Cardiac fibroblast (primary cell): Measurements from ENCODE around the gene ST6GALNAC3.
A peak's percentile ranks its signal among the peaks of the same experiment; 100 is the strongest.

Experiments
- DNase-seq, 2 donors: peaks; one replicate each; pipeline versions ENCODE4 v3.0.0 to v3.0.0-alpha.2; 2010; ENCODE audit warnings: low read depth in 2 of 2
- H3K4me3 ChIP-seq, 2 donors: replicated peaks in 1 of 2; 1 replicate in 1 of 2; 2 replicates in 1 of 2; pipeline ENCODE4 v1.5.1; 2011; ENCODE audit warnings: low read depth in 2 of 2, low read length in 2 of 2, mild to moderate bottlenecking in 2 of 2, moderate library complexity in 1 of 2
- CTCF ChIP-seq: IDR thresholded peaks from one replicate; pipeline ENCODE4 v1.5.1; 2011; ENCODE audit warnings: low read depth, mild to moderate bottlenecking, low read length, inconsistent platforms

The ST6GALNAC3 gene

GRCh38 chr1:76425201-76426145 is 350.9 kb downstream of the ST6GALNAC3 start:
- no peak for TF ChIP-seq CTCF
- peak; percentile 69 to 79 for DNase-seq
- H3K4me3 ChIP-seq: no peak overlapping the region

- H3K4me3 ChIP-seq: no peak overlapping the region
- peak; percentile 6 to 38 for DNase-seq
- TF ChIP-seq CTCF: no peak
These were observed 352.1 kb downstream of the ST6GALNAC3 start for GRCh38 chr1:76426606-76427005.

DNA sequence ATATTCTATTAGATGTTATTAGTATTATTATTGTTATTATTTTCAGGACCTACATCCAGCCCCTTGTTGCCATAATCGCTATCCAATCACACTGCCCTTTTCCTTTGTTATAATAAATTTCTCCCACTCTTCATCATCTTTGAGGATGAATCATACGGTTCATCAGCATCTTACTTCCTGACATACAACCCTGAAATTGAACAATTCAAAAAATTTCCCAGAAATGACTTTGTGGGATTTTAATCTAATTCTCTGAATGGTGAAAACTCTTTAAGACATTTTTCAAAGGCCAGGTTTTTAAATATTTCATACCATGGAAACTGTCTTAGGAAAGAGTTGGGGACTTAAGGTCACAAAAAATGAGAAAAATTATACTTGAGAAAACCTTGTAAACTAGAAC is 353.5 kb downstream of the ST6GALNAC3 start:
- DNase-seq: peak; percentile 7 to 16
- no peak overlapping the region for H3K4me3 ChIP-seq
- TF ChIP-seq CTCF: no peak

DNA sequence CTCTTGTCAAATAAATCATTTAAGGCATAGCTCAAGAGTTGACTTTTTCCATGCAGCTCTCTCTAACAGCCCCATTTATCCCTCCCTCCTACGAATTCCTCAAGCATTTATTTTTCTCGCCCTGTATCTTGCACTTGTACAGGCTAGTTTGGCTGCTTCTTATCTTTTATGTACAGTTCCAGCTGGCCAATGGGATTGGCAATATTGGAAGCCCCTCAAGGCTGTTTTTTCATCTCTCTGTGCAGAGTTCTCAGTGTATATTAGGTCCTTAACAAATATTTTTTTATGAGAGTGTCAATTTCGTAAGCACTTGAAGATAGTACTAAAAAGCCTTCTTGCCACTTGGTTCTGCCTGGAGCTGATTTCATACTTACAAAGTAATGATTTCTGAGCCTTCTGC is 356.0 kb downstream of the ST6GALNAC3 start:
- peak in 1 of 2 donors; percentile 4 for DNase-seq
- TF ChIP-seq CTCF: no peak
- no peak overlapping the region for H3K4me3 ChIP-seq

GRCh38 chr1:76433526-76433925 is 359.0 kb downstream of the ST6GALNAC3 start:
- TF ChIP-seq CTCF: no peak
- DNase-seq: peak; percentile 8 to 16

GRCh38 chr1:76443217-76443616 is 368.7 kb downstream of the ST6GALNAC3 start:
- TF ChIP-seq CTCF: no peak
- DNase-seq: no peak
- H3K4me3 ChIP-seq: no peak overlapping the region

More at GRCh38 chr1:76433526-76433925, 359.0 kb downstream of the ST6GALNAC3 start:
- H3K4me3 ChIP-seq: no peak overlapping the region

DNA sequence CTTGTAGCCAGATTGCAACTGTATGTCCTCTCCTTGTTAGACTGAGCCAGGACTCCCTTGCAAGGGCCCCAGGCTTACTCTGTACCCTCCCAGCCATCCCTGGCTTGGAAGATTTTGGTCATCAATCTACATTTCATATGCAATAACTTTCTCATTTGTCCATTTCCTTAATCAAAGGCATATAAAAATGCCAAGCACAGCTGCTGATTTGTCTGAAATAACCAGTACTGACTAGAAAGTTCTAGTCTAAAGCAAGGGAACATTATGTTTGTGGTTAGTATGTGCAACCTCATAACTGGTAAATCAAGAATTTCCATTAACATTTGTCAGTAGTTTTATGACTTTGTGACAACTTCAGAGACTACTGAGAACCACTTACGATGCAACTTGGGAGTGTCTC is 370.2 kb downstream of the ST6GALNAC3 start:
- H3K4me3 ChIP-seq: no peak overlapping the region
- no peak for TF ChIP-seq CTCF
- no peak for DNase-seq
